ENCODE results near the gene RBMS3.
"Not testable (repeated sequence)": the region's sequence is repeated elsewhere in the genome, so short reads cannot be mapped to it uniquely, and the experiment has no call there.

The RBMS3 gene

DNA sequence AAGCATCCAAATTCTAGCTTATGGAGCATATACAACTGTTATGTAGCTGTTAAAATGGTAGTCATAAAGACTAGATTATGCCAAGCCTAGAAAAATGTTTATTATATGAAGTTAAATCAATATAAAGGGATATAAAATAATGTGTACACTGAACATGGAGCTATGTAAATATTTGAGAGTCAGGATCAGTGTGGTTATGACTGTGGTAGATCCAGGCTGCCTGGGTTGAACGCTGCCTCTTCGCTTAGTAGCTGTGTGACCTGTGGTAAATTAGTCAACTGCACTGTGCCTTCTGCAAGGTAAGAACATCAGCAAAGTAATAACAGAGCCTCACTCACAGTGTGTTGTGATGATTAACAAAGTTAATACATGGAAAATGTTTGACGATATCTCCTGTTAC lies 212.2 kb downstream of the RBMS3 start:
- DNase-seq = no peak

DNA sequence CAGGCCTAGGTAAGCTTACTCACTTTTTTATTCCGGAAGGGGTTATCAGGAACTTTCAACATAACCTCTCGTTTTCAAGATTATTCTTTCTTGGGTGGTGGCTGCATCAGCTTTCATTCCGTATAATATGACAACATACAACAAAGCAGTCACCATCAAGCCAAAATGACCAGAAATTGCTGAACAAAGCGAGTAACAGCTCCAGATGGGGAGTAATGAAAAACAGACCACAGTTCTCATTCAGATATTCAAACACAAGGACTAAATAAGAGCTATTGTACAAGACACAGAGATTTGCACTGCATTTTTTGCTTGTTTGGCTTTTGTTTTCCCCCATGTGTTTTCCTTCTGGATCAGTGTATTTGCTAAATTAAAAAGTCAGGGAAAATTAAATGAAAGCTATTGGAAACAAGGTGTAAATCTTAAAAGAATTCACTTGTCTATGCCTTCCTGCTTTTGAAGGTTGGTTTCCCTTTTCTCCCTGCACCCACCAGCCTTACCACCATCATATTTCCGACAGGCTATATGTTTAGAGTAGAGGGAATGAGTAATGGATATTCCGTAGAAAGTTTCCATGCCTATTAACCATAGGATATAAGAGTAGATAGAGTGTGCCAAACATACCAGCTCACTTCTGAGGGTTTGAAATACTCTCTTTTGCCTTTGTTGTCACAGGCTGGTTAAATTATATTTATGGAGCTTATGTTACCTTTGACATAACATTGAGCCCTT lies 213.6 kb downstream of the RBMS3 start:
- DNase-seq = no peak

- no peak for DNase-seq
These were observed 216.4 kb downstream of the RBMS3 start for GRCh38 chr3:29497282-29497681.

GRCh38 chr3:29502771-29503170 lies 221.9 kb downstream of the RBMS3 start:
- DNase-seq = no peak

- DNase-seq = no peak
These were observed 222.4 kb downstream of the RBMS3 start for GRCh38 chr3:29503314-29503713.

- no peak for DNase-seq
These were observed 223.1 kb downstream of the RBMS3 start for GRCh38 chr3:29503958-29504357.

DNA sequence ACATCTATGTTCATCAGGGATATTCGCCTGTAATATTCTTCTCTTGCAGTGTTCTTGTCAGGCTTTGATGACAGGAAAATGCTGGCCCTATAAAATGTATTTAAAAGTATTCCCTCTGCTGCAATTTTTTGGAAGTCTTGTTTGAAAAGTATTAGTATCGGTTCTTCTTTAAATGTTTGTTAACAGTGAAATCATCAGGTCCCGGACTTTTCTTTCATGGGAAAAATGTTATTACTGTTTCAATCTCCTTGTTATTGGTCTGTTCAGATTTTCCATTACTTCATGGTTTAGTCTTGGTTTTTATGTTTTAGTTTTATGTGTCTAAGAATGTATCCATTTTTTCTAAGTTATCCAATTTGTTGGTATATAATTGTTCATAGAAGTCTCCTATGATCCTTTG lies 225.6 kb downstream of the RBMS3 start:
- DNase-seq = no peak

GRCh38 chr3:29511701-29512100 lies 230.8 kb downstream of the RBMS3 start:
- DNase-seq = no peak

- no peak for DNase-seq
These were observed 231.8 kb downstream of the RBMS3 start for GRCh38 chr3:29512641-29513040.

DNA sequence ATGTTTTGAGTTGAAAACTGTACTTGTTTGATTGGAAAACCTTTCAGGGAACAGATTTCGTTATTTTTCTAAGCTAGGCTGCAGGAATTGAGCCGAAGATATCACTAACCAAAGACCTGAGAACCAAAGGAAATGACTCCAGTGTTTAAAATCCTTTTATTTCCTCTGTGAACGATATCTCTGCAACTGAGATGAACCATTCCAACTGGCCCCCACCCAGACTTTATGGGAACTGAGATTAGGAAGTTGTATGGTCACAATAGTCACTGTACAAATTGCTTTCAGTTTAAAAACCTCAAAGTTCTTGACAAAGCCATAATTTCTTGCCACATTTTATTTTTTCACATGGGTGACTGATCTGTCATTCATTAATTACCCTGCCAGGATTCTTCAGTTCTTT lies 232.4 kb downstream of the RBMS3 start:
- no peak for DNase-seq

- DNase-seq = no peak
These were observed 233.3 kb downstream of the RBMS3 start for GRCh38 chr3:29514170-29514569.

DNA sequence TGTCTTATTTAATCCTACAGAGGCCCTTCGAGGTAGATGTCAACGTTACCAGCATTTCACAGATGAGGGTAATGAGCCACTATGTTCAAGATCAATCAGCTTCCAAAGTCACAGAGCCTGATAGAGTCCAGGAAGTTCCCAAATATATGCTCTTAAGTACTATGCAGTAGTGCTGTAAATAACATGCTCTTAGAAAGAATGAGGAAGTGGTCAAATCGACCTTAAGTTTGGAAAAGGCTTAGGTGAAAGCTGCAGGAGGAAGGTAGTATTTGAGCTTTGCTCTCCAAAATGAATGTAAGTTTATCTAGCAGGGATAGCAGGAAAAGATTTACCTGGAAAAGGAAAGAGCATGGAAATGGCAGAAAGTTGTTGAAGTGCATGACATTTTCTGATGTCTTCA lies 234.0 kb downstream of the RBMS3 start:
- DNase-seq = no peak

GRCh38 chr3:29515451-29515850 lies 234.6 kb downstream of the RBMS3 start:
- DNase-seq = peak; percentile 6

DNA sequence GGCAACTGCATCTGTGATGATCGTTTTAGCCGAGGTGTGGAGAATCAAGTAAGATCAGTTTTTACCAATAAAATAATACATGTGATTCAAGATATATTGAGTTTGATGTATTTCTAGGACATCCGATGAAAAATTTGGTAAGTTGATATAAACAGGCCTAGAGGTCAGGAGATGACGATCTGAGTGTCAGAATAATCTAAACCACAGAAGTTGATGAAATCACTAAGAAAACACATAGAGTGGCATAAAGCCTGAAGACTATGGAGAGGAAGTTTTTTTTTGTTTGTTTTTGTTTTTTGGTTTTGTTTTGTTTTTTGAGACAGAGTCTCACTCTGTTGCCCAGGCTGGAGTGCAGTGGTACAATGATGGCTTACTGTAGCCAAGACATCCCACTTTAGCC lies 235.3 kb downstream of the RBMS3 start:
- DNase-seq = no peak

GRCh38 chr3:29520764-29521163 lies 239.9 kb downstream of the RBMS3 start:
- no peak for DNase-seq

GRCh38 chr3:29521293-29521692 lies 240.4 kb downstream of the RBMS3 start:
- no peak for DNase-seq

- DNase-seq = no peak
These were observed 240.9 kb downstream of the RBMS3 start for GRCh38 chr3:29521751-29522150.

GRCh38 chr3:29524433-29524832 lies 243.6 kb downstream of the RBMS3 start:
- DNase-seq = not testable (repeated sequence)

- DNase-seq = no peak
These were observed 244.5 kb downstream of the RBMS3 start for GRCh38 chr3:29525254-29525881.

DNA sequence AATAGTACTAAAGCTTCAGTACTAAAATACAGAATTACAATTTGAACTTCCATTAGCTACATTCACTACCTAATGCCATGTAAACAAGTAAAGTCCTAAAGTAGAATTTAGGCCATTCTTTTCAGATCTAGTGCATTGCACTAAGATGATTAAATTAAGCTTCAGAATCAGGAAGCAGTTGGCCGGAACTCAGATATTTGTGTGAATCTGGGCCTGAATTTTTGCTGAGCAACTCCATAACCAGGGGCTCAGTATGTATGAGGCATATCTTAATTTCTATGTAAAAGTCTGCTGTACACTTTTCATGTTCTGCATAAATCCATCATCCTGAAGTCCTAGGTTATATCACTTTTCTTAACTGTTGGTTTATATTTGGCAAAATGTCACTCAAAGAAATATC lies 246.4 kb downstream of the RBMS3 start:
- DNase-seq = no peak

GRCh38 chr3:29531644-29532043 lies 250.8 kb downstream of the RBMS3 start:
- DNase-seq = no peak

DNA sequence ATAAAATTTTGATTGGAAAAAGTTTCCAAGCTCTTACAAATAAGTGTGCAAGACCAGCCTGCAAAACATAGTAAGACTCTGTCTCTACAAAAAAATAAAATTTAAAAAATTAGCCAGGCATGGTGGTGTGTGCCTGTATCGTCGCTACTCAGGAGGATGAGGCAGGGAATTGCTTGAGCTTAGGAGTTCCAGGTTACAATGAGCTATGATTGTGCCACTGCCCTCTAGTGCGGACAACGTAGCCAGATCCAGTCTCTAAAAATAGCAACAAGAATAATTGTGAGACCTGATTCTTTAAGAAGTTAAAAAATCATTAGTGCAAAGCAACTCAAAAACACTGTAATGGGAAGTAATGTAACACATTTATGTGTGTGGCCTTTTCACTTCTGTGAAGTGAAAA lies 251.6 kb downstream of the RBMS3 start:
- no peak for DNase-seq

- no peak for DNase-seq
These were observed 253.1 kb downstream of the RBMS3 start for GRCh38 chr3:29534006-29534405.

GRCh38 chr3:29536016-29536758 lies 255.3 kb downstream of the RBMS3 start:
- no peak for DNase-seq

Data from activated CD4-positive, alpha-beta T cell treated with anti-CD3 and anti-CD28 coated beads, Interleukin-2, Interleukin-6, amounts not matched to agents 100 ng/mL and 50 ng/mL, durations not matched to agents 16 hours and 8 hours (primary cell).